Neural crest cell (in vitro differentiated cells): ENCODE measurements around the gene SLC5A9. TPM values are rescaled to one million over a fixed set of nuclear protein-coding genes. Genes with fewer than 3 reads are reported as not detected.
A peak's percentile ranks its signal among the peaks of the same experiment; 100 is the strongest.

Experiments
- DNase-seq: peaks from one replicate; pipeline ENCODE4 v3.0.0; 2021; ENCODE audit warnings: low read depth, mixed read lengths, low spot score
- H3K27ac Mint-ChIP-seq: one replicate; pipeline ENCODE4 v1.8.0; 2021; ENCODE audit warnings: mild to moderate bottlenecking, mixed read lengths; ENCODE audit not compliant: unreplicated experiment
- H3K27me3 Mint-ChIP-seq: 2 replicates; pipeline ENCODE4 v1.8.0; 2021; ENCODE audit warnings: low read depth, mild to moderate bottlenecking, mixed read lengths
- H3K36me3 Mint-ChIP-seq: 2 replicates; pipeline ENCODE4 v1.8.0; 2021; ENCODE audit warnings: low read depth, mild to moderate bottlenecking, mixed read lengths
- H3K4me1 Mint-ChIP-seq: 2 replicates; pipeline ENCODE4 v1.8.0; 2021; ENCODE audit warnings: mixed read lengths
- H3K4me3 Mint-ChIP-seq: one replicate; pipeline ENCODE4 v1.8.0; 2021; ENCODE audit warnings: mild to moderate bottlenecking, mixed read lengths
- H3K9me3 Mint-ChIP-seq: 2 replicates; pipeline ENCODE4 v1.8.0; 2021; ENCODE audit warnings: mixed read lengths
- CTCF ChIP-seq: fragments of 200-600 bp; sonication (generic); conservative IDR thresholded peaks from 2 replicates; pipeline ENCODE4 v1.5.0; 2021; ENCODE audit warnings: antibody characterized with exemption, mild to moderate bottlenecking
- total RNA-seq: library from RNA; stranded (reverse); gene quantifications from 2 replicates; pipeline ENCODE4 v1.2.1, GENCODE V29; 2021

Gene SLC5A9
- total RNA-seq, 1 donor from 2014 or later = not detected

DNA sequence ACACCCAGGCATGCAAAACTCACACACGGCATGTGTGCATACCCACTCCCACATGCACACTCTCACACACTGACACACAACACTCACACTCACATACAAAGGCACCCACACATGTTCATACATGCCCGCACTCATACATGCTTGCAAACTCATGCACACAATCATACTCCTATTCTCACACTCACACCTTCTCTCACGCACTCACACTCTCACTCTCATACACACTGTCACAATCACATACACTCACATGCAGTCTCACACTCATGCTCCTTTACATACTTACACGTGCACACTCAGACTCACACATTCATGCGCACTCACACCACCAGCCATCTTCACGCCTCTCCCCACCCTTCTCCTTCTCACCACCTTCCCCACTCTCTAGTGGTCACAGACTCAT lies 3.1 kb downstream of the SLC5A9 start:
- H3K4me1 Mint-ChIP-seq = no peaks in the 10 kb centered on the region
- no peak for DNase-seq
- no peak overlapping the region for H3K27ac Mint-ChIP-seq

DNA sequence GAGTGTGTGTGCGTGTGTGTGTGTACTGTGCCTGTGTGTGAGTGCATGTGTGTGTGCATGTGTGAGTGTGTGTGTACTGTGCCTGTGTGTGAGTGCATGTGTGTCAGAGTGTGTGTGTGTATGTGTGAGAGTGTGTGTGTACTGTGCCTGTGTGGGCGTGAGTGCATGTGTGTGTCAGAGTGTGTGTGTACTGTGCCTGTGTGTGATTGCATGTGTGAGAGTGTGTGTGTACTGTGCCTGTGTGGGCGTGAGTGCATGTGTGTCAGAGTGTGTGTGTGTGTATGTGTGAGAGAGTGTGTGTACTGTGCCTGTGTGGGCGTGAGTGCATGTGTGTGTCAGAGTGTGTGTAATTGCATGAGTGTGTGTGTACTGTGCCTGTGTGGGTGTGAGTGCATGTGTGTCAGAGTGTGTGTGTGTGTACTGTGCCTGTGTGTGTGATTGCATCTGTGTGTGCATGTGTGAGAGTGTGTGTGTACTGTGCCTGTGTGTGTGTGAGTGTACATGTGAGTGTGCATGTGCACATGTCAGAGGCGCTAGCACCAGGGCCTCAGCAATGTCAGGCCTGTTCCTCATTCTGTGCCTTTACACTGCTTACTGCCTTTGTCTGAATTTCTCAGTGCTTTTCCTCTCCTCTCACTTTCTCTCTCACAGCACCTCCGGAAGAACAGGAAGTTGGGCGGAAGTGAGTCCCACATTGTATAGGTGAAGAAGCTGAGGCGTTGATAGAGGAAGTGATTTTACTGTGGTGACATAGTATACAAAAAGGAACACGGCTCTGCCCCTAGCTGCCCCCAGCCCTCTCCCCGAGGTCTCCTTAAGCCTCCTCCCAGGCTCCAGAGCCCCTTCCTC lies 4.9 kb downstream of the SLC5A9 start:
- no peaks in the 10 kb centered on the region for H3K36me3 Mint-ChIP-seq
- no peak for DNase-seq
- TF ChIP-seq CTCF = no peak
- no peaks in the 10 kb centered on the region for H3K27me3 Mint-ChIP-seq
- H3K27ac Mint-ChIP-seq = no peak overlapping the region
- H3K4me3 Mint-ChIP-seq = no peak overlapping the region
- no peaks in the 10 kb centered on the region for H3K4me1 Mint-ChIP-seq
- H3K9me3 Mint-ChIP-seq = no peaks in the 10 kb centered on the region

More for the DNA sequence above, 3.1 kb downstream of the SLC5A9 start:
- Mint-ChIP-seq H3K36me3 (no peaks in the 10 kb centered on the region), H3K27me3 (no peaks in the 10 kb centered on the region), H3K4me3 (no peak overlapping the region), H3K9me3 (no peaks in the 10 kb centered on the region)
- no peak for TF ChIP-seq CTCF

- TF ChIP-seq CTCF = peak; percentile 23
- Mint-ChIP-seq H3K4me1 (no peaks in the 10 kb centered on the region), H3K27ac (no peak overlapping the region), H3K9me3 (no peaks in the 10 kb centered on the region), H3K4me3 (no peak overlapping the region), H3K36me3 (no peaks in the 10 kb centered on the region), H3K27me3 (no peaks in the 10 kb centered on the region)
- no peak for DNase-seq
Observed at GRCh38 chr1:48228156-48228555, 5.6 kb downstream of the SLC5A9 start.

- Mint-ChIP-seq H3K9me3 (no peaks in the 10 kb centered on the region), H3K27me3 (no peaks in the 10 kb centered on the region), H3K36me3 (no peaks in the 10 kb centered on the region), H3K4me1 (no peaks in the 10 kb centered on the region), H3K27ac (no peak overlapping the region), H3K4me3 (no peak overlapping the region)
- no peak for DNase-seq
- TF ChIP-seq CTCF = no peak
Observed at GRCh38 chr1:48229317-48229716, 6.8 kb downstream of the SLC5A9 start.

GRCh38 chr1:48230236-48230635 lies 7.7 kb downstream of the SLC5A9 start:
- DNase-seq = no peak
- H3K36me3 Mint-ChIP-seq = no peaks in the 10 kb centered on the region
- H3K4me1 Mint-ChIP-seq = no peaks in the 10 kb centered on the region
- no peak overlapping the region for H3K27ac Mint-ChIP-seq
- H3K9me3 Mint-ChIP-seq = no peaks in the 10 kb centered on the region
- H3K27me3 Mint-ChIP-seq = no peaks in the 10 kb centered on the region
- no peak overlapping the region for H3K4me3 Mint-ChIP-seq
- TF ChIP-seq CTCF = no peak
